ENCODE results near the gene ZBTB8OS. TPM values are rescaled to one million over a fixed set of nuclear protein-coding genes. Genes with fewer than 3 reads are reported as not detected.

ZBTB8OS gene
- total and polyA plus RNA-seq, 9 of the 15 experiments (the other 6 are each of a cell fraction or from before 2014, with no cell fraction given) = 54.8 to 230 (median 107) TPM

DNA sequence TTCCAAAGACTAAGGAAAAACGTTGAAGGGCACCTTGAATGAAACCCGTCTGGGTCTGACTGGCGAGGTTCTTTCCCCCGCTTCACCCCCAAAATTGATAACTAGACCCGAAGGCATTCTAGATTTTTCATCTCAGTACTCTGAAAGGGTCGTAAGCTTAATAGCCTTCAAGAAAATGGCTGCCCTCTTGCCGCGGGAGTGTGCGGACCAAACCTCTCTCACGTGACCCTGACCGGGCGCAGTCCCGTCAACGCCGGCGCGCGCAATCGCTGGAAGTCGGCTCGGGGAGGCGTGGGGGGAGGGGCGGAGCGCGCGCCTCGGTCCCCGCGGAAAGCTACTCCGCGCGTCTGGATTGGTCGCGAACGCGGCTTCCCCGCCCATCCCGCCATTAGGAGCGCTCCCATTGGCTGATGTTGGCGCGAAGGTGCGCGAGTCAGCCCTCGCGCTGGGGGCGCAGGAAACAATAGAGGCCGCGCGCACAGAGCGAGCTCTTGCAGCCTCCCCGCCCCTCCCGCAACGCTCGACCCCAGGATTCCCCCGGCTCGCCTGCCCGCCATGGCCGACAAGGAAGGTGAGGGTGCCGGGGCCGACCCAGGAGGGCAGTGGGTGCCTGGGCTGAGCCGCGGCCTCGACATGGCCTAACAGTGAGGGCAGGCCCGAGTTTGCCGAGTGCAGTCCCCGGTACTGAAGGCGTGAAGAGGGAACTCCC, 556 bp upstream of the ZBTB8OS start, which contains the start of gene RBBP4 (continued):
- TF ChIP-seq, protein P1, sequence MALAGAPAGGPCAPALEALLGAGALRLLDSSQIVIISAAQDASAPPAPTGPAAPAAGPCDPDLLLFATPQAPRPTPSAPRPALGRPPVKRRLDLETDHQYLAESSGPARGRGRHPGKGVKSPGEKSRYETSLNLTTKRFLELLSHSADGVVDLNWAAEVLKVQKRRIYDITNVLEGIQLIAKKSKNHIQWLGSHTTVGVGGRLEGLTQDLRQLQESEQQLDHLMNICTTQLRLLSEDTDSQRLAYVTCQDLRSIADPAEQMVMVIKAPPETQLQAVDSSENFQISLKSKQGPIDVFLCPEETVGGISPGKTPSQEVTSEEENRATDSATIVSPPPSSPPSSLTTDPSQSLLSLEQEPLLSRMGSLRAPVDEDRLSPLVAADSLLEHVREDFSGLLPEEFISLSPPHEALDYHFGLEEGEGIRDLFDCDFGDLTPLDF (CRISPR knock-in tag; IDR thresholded peaks at IDR 0.05) = peak; percentile 96
- TF ChIP-seq, protein P2, sequence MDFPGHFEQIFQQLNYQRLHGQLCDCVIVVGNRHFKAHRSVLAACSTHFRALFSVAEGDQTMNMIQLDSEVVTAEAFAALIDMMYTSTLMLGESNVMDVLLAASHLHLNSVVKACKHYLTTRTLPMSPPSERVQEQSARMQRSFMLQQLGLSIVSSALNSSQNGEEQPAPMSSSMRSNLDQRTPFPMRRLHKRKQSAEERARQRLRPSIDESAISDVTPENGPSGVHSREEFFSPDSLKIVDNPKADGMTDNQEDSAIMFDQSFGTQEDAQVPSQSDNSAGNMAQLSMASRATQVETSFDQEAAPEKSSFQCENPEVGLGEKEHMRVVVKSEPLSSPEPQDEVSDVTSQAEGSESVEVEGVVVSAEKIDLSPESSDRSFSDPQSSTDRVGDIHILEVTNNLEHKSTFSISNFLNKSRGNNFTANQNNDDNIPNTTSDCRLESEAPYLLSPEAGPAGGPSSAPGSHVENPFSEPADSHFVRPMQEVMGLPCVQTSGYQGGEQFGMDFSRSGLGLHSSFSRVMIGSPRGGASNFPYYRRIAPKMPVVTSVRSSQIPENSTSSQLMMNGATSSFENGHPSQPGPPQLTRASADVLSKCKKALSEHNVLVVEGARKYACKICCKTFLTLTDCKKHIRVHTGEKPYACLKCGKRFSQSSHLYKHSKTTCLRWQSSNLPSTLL (IDR thresholded peaks at IDR 0.05) = no peak
- no peak for TF ChIP-seq SREBF2 (CRISPR knock-in tag; IDR thresholded peaks at IDR 0.05)
- no peak for TF ChIP-seq ZNF121 (CRISPR knock-in tag; conservative IDR thresholded peaks at IDR 0.05)
- TF ChIP-seq, protein P3, sequence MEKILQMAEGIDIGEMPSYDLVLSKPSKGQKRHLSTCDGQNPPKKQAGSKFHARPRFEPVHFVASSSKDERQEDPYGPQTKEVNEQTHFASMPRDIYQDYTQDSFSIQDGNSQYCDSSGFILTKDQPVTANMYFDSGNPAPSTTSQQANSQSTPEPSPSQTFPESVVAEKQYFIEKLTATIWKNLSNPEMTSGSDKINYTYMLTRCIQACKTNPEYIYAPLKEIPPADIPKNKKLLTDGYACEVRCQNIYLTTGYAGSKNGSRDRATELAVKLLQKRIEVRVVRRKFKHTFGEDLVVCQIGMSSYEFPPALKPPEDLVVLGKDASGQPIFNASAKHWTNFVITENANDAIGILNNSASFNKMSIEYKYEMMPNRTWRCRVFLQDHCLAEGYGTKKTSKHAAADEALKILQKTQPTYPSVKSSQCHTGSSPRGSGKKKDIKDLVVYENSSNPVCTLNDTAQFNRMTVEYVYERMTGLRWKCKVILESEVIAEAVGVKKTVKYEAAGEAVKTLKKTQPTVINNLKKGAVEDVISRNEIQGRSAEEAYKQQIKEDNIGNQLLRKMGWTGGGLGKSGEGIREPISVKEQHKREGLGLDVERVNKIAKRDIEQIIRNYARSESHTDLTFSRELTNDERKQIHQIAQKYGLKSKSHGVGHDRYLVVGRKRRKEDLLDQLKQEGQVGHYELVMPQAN (IDR thresholded peaks at IDR 0.05; ENCODE audit: borderline replicate concordance) = peak; percentile 77
- no peak for TF ChIP-seq ZNF408 (CRISPR knock-in tag; IDR thresholded peaks at IDR 0.05; ENCODE audit: low read depth)
- no peak for TF ChIP-seq NFATC3 (IDR thresholded peaks at IDR 0.05)
- TF ChIP-seq SLC30A9 (CRISPR knock-in tag; IDR thresholded peaks at IDR 0.05) = no peak; the same call in 1 of the 2 replicates
- TF ChIP-seq, protein P4, sequence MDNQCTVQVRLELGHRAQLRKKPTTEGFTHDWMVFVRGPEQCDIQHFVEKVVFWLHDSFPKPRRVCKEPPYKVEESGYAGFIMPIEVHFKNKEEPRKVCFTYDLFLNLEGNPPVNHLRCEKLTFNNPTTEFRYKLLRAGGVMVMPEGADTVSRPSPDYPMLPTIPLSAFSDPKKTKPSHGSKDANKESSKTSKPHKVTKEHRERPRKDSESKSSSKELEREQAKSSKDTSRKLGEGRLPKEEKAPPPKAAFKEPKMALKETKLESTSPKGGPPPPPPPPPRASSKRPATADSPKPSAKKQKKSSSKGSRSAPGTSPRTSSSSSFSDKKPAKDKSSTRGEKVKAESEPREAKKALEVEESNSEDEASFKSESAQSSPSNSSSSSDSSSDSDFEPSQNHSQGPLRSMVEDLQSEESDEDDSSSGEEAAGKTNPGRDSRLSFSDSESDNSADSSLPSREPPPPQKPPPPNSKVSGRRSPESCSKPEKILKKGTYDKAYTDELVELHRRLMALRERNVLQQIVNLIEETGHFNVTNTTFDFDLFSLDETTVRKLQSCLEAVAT (IDR thresholded peaks at IDR 0.05) = peak in 1 of 2 experiments; percentile 23; a peak in 1 of 4 replicates
- TF ChIP-seq MXI1 (IDR thresholded peaks at IDR 0.05; ENCODE audit: low read depth, low read length) = no peak; the same call in 1 of the 2 replicates
- peak; percentile 96 for TF ChIP-seq ZNF354B (CRISPR knock-in tag; IDR thresholded peaks at IDR 0.05)
- TF ChIP-seq PHTF2 (CRISPR knock-in tag; IDR thresholded peaks at IDR 0.05) = peak; percentile 39; the same call in 1 of the 2 replicates
- TF ChIP-seq ZNF124 (CRISPR knock-in tag; IDR thresholded peaks at IDR 0.05) = no peak; the same call in 1 of the 2 replicates
- TF ChIP-seq ZNF551 (CRISPR knock-in tag; IDR thresholded peaks at IDR 0.05) = no peak
- TF ChIP-seq ZNF76 (CRISPR knock-in tag; IDR thresholded peaks at IDR 0.05; ENCODE audit: borderline replicate concordance) = peak; percentile 97
- peak; percentile 75 for TF ChIP-seq FOSL1 (tag; conservative IDR thresholded peaks at IDR 0.05)
- TF ChIP-seq PTBP1 (IDR thresholded peaks at IDR 0.05; ENCODE audit: low read depth, low read length) = 0 out of 2 replicates have a peak, but pooled peaks have one; percentile 46
- TF ChIP-seq, protein P5, sequence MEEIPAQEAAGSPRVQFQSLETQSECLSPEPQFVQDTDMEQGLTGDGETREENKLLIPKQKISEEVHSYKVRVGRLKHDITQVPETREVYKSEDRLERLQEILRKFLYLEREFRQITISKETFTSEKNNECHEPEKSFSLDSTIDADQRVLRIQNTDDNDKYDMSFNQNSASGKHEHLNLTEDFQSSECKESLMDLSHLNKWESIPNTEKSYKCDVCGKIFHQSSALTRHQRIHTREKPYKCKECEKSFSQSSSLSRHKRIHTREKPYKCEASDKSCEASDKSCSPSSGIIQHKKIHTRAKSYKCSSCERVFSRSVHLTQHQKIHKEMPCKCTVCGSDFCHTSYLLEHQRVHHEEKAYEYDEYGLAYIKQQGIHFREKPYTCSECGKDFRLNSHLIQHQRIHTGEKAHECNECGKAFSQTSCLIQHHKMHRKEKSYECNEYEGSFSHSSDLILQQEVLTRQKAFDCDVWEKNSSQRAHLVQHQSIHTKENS (CRISPR knock-in tag; IDR thresholded peaks at IDR 0.05) = no peak
- no peak for TF ChIP-seq NFE2 (IDR thresholded peaks at IDR 0.05; ENCODE audit: low read depth)
- TF ChIP-seq SUPT5H (IDR thresholded peaks at IDR 0.05) = peak; percentile 85
- no peak for TF ChIP-seq POLR3A (IDR thresholded peaks at IDR 0.05; ENCODE audit: borderline replicate concordance, extremely low read depth, insufficient read depth, insufficient read length)
